A673 (cell line): Measurements from ENCODE around the gene CYP27C1.
"Not testable (repeated sequence)": the region's sequence is repeated elsewhere in the genome, so short reads cannot be mapped to it uniquely, and the experiment has no call there.

Experiments used
- CTCF ChIP-seq: fragments of 300-800, 200-600 bp; sonication (generic); conservative IDR thresholded peaks from 2 replicates; pipeline ENCODE4 v1.5.1; 2017; ENCODE audit warnings: low read depth, mild to moderate bottlenecking, antibody characterized with exemption, low read length, moderate library complexity, mixed read lengths
- EZH2 ChIP-seq: fragments of 200-600 bp; sonication (generic); IDR thresholded peaks from 2 replicates; pipeline ENCODE4 v1.6.1; 2017; ENCODE audit warnings: borderline replicate concordance, low read depth, mild to moderate bottlenecking, mixed read lengths, antibody characterized with exemption, low read length; ENCODE audit not compliant: poor library complexity, severe bottlenecking

- not testable (repeated sequence) for TF ChIP-seq CTCF, EZH2
Measured at GRCh38 chr2:127227264-127227660, 7.2 kb upstream of the CYP27C1 start.
